A549 treated with GW870086 at 1 μM for 4 hours (cell line): ENCODE data around the gene ANKRD12. TPM values are rescaled to one million over a fixed set of nuclear protein-coding genes. Genes with fewer than 3 reads are reported as not detected.

Experiments used
- total RNA-seq: library from RNA; stranded (reverse); fragments of 200-300 nt; extraction: Qiagen RNA extraction; gene quantifications from 5 replicates; pipeline ENCODE4 v1.2.3, GENCODE V29; 2022; ENCODE audit warnings: low read depth

Gene ANKRD12
- 2.3 to 4.8 TPM (median 4.2 TPM) in 5 replicates for total RNA-seq

GRCh38 chr18:9136315-9137155 lies at the start of gene ANKRD12:
Gene ANKRD12, plus strand, starts transcription at chr18:9136781. Its CDS starts 45,652 bp downstream, at chr18:9182433.

GRCh38 chr18:9102508-9103375 lies 33.8 kb upstream of the ANKRD12 start, which contains the start of gene NDUFV2:
Gene NDUFV2, plus strand, starts transcription at chr18:9102699. Its CDS starts 45 bp downstream, at chr18:9102744.

GRCh38 chr18:9334329-9334972 lies 197.9 kb downstream of the ANKRD12 start, which contains the start of gene TWSG1:
Gene TWSG1, plus strand, starts transcription at chr18:9334773. Its CDS starts 2,457 bp downstream, at chr18:9337230.

Other genes starting within 250 kb of the ANKRD12 start
- 125 to 139 TPM (median 131 TPM) in 5 replicates for gene NDUFV2, start 34.1 kb upstream of the ANKRD12 start, total RNA-seq
- gene TWSG1, start 198.0 kb downstream of the ANKRD12 start, total RNA-seq, result 13.6 to 19.9 TPM (median 16.0 TPM) in 5 replicates